PC-3 (cell line): Measurements from ENCODE around the gene TNFSF13. TPM values are rescaled to one million over a fixed set of nuclear protein-coding genes. Genes with fewer than 3 reads are reported as not detected.

Experiments
- ATAC-seq: fragments of 200-7000 bp; cut with Tn5 transposase; 2 replicates; pipeline ENCODE4 v1.9.1; 2020; ENCODE audit warnings: mild to moderate bottlenecking, moderate library complexity
- BruUV-seq: library from RNA; stranded (reverse); fragments of 400-500 nt; replicated peaks from 2 replicates; lab custom pipeline; 2021; lab: Mats Ljungman, UMichigan
- CTCF ChIA-PET: fragments of 300-600 bp; sonication (Branson Sonifier 250); formaldehyde crosslinking; loops from one replicate; lab custom pipeline; 2022; ENCODE audit warnings: antibody characterized with exemption; lab: Charles Lee
- POLR2A ChIA-PET: fragments of 300-600 bp; sonication (Branson Sonifier 250); formaldehyde crosslinking; loops from one replicate; lab custom pipeline; 2022; ENCODE audit warnings: antibody characterized with exemption; ENCODE audit not compliant: unreplicated experiment; lab: Charles Lee
- DNase-seq: peaks from one replicate; pipeline ENCODE4 v3.0.0-alpha.2; 2015
- H2AFZ ChIP-seq: fragments of 300-600 bp; sonication (generic); 2 replicates; pipeline ENCODE4 v1.6.0; 2016; ENCODE audit warnings: antibody characterized with exemption, low read length
- H3F3A ChIP-seq: fragments of 300-600 bp; sonication (generic); one replicate; pipeline ENCODE4 v1.6.0; 2017; ENCODE audit warnings: antibody characterized with exemption, low read length, control low read depth, mild to moderate bottlenecking; ENCODE audit not compliant: unreplicated experiment
- H3K27ac ChIP-seq: fragments of 300-600 bp; sonication (generic); 2 replicates; pipeline ENCODE4 v1.5.1; 2016; ENCODE audit warnings: mild to moderate bottlenecking, low read length
- H3K27me3 ChIP-seq: fragments of 300-600 bp; sonication (generic); 2 replicates; pipeline ENCODE4 v1.6.1; 2016; ENCODE audit warnings: low read length, mixed read lengths
- H3K36me3 ChIP-seq: fragments of 300-600 bp; sonication (generic); 2 replicates; pipeline ENCODE4 v1.6.1; 2016; ENCODE audit warnings: low read depth, mixed run types, low read length, mixed read lengths
- H3K4me1 ChIP-seq: fragments of 300-600 bp; sonication (generic); 2 replicates; pipeline ENCODE4 v1.5.1; 2016; ENCODE audit warnings: low read length; ENCODE audit not compliant: insufficient read depth
- H3K4me2 ChIP-seq: fragments of 300-600 bp; sonication (generic); 2 replicates; pipeline ENCODE4 v1.6.0; 2016; ENCODE audit warnings: low read length
- H3K4me3 ChIP-seq: fragments of 300-600 bp; sonication (generic); 2 replicates; pipeline ENCODE4 v1.5.1; 2016; ENCODE audit warnings: mild to moderate bottlenecking, low read length, mixed read lengths
- H3K79me2 ChIP-seq: fragments of 300-600 bp; sonication (generic); 2 replicates; pipeline ENCODE4 v1.6.1; 2017; ENCODE audit warnings: low read length, mixed read lengths
- H3K9ac ChIP-seq: fragments of 300-600 bp; sonication (generic); 2 replicates; pipeline ENCODE4 v1.6.0; 2016; ENCODE audit warnings: mild to moderate bottlenecking, low read length
- H3K9me2 ChIP-seq: fragments of 300-600 bp; sonication (generic); replicated peaks from 2 replicates; pipeline ENCODE4 v1.6.1; 2016; ENCODE audit warnings: mixed run types, low read length, mixed read lengths
- H3K9me3 ChIP-seq: fragments of 300-600 bp; sonication (generic); 2 replicates; pipeline ENCODE4 v1.6.1; 2016; ENCODE audit warnings: low read length, mixed read lengths
- H4K20me1 ChIP-seq: fragments of 300-600 bp; sonication (generic); 2 replicates; pipeline ENCODE4 v1.6.1; 2016; ENCODE audit warnings: low read length, mixed read lengths
- CTCF ChIP-seq: fragments of 300-600 bp; sonication (generic); conservative IDR thresholded peaks from 2 replicates; pipeline ENCODE4 v1.5.1; 2017; ENCODE audit warnings: antibody characterized with exemption, low read depth, mild to moderate bottlenecking, low read length
- EZH2 ChIP-seq: fragments of 300-600 bp; sonication (generic); IDR thresholded peaks from one replicate; pipeline ENCODE4 v1.6.1; 2017; ENCODE audit warnings: antibody characterized with exemption, mild to moderate bottlenecking, low read length; ENCODE audit not compliant: unreplicated experiment
- EZH2phosphoT487 ChIP-seq: fragments of 300-600 bp; sonication (generic); IDR thresholded peaks from 2 replicates; pipeline ENCODE4 v1.6.1; 2018; ENCODE audit warnings: mild to moderate bottlenecking, antibody characterized with exemption, low read length, borderline replicate concordance
- intact Hi-C: fragments of 100-400 bp; cut with micrococcal nuclease; formaldehyde crosslinking; loops from 2 replicates; pipeline ENCODE4 v1.9.0; 2023
- total RNA-seq: library from RNA; depleted of rRNA; stranded (reverse); fragments of >200 nt; gene quantifications from 2 replicates; pipeline ENCODE4 v1.2.3, GENCODE V29; 2014

Gene TNFSF13
- total RNA-seq, 1 experiment from 2014 or later = 3.6 TPM

- Histone ChIP-seq H3K79me2 (peaks cover 62% of the 10 kb centered on the region), H3K4me3 (no peak overlapping the region), H3K9me3 (no peaks in the 10 kb centered on the region), H3K9ac (no peak overlapping the region), H3K27ac (no peak overlapping the region), H3K4me2 (no peak overlapping the region), H3K27me3 (no peaks in the 10 kb centered on the region), H3F3A (peaks cover 37% of the 10 kb centered on the region), H4K20me1 (peaks cover 51% of the 10 kb centered on the region), H3K36me3 (peaks cover 53% of the 10 kb centered on the region), H3K9me2 (no peaks in the 10 kb centered on the region), H2AFZ (no peak overlapping the region), H3K4me1 (peaks cover 52% of the 10 kb centered on the region)
- no peak for TF ChIP-seq EZH2phosphoT487
- no peak for TF ChIP-seq CTCF
- no peak for TF ChIP-seq EZH2
- POLR2A ChIA-PET = interaction anchor here (0.5 kb wide), 1 partner anchor 38 kb away, joined by 8 read pairs; no protein-coding TSS in a partner anchor
- ATAC-seq (no peak), DNase-seq (no peak)
- no TSS peak for BruUV-seq
- intact Hi-C loops = loop anchor here (5.0 kb wide), 1 partner anchor 110 kb away; the partner anchor contains the start of genes TP53 and WRAP53
- CTCF ChIA-PET = no interaction called here
Measured at GRCh38 chr17:7577327-7578199, 19.0 kb downstream of the TNFSF13 start.

GRCh38 chr17:7579001-7579833 is 20.7 kb downstream of the TNFSF13 start, which contains the start of gene CD68:
CD68 (plus strand) TSS chr17:7579638; CDS start chr17:7579678, 40 bp downstream.
- Histone ChIP-seq H3K9ac (peak within 1 kb of the TSS; percentile 35), H3K36me3 (peaks cover 38% of the 10 kb centered on the region), H3F3A (peaks cover 37% of the 10 kb centered on the region), H3K9me3 (no peaks in the 10 kb centered on the region), H3K4me3 (0 out of 2 replicates have a peak within 1 kb of the TSS, but pooled peaks have one; percentile 1), H3K4me2 (peak within 1 kb of the TSS; percentile 32), H3K4me1 (peaks cover 60% of the 10 kb centered on the region), H3K27ac (peak within 1 kb of the TSS; percentile 83), H4K20me1 (peaks cover 38% of the 10 kb centered on the region), H3K27me3 (no peaks in the 10 kb centered on the region), H3K79me2 (peaks cover 55% of the 10 kb centered on the region), H2AFZ (no peak within 1 kb of the TSS), H3K9me2 (no peaks in the 10 kb centered on the region)
- intact Hi-C loops = loop anchor here (5.0 kb wide), 1 partner anchor 108 kb away; the partner anchor contains the start of genes TP53 and WRAP53
- ATAC-seq (peak; percentile 78), DNase-seq (peak; percentile 92)
- ChIA-PET POLR2A (interaction anchor here (0.6 kb wide), 1 partner anchor 95 kb away, joined by 4 read pairs; the partner anchor contains the start of gene POLR2A), CTCF (interaction anchor here (1.3 kb wide), 1 partner anchor 108 kb away, joined by 4 read pairs; the partner anchor contains the start of gene TP53)
- no peak for TF ChIP-seq EZH2
- no peak for TF ChIP-seq CTCF
- no peak for TF ChIP-seq EZH2phosphoT487
- no TSS peak for BruUV-seq
